HepG2 (cell line): ENCODE measurements around the gene ACSL1. TPM values are rescaled to one million over a fixed set of nuclear protein-coding genes. Genes with fewer than 3 reads are reported as not detected.

ENCODE experiments used
- ATAC-seq: fragments of 200-7000 bp; cut with Tn5 transposase; 3 replicates; pipeline ENCODE4 v1.9.1; 2020; ENCODE audit warnings: mild to moderate bottlenecking, moderate library complexity
- BruUV-seq: library from RNA; stranded (reverse); fragments of 400-500 nt; replicated peaks from 2 replicates; lab custom pipeline; 2021; lab: Mats Ljungman, UMichigan
- CTCF ChIA-PET: fragments of 300-600 bp; formaldehyde crosslinking; extraction: SDS; loops from one replicate; lab custom pipeline; 2021; ENCODE audit warnings: low total read pairs, inconsistent platforms, low intra/inter-chr PET ratio; lab: Yijun Ruan, JAX
- POLR2A ChIA-PET: fragments of 350-600 bp; sonication (Branson Sonifier 250); formaldehyde crosslinking; loops from one replicate; lab custom pipeline; 2020; ENCODE audit warnings: antibody characterized with exemption, inconsistent platforms; lab: Yijun Ruan, JAX
- DNase-seq: peaks from one replicate; pipeline ENCODE4 v3.0.0-alpha.2; 2015; ENCODE audit warnings: low spot score
- FAIRE-seq: peaks from 3 replicates; lab custom pipeline; 2011; peaks lifted over from hg19 to GRCh38; lab: Jason Lieb, UNC
- H2AFZ ChIP-seq: one replicate; pipeline ENCODE4 v1.6.1; 2011; ENCODE audit warnings: low read length, inconsistent platforms
- H3K27ac ChIP-seq: fragments of 300-600 bp; 3 replicates; pipeline ENCODE4 v1.8.0; 2011; ENCODE audit warnings: mixed run types, mild to moderate bottlenecking, mixed read lengths, low read length, inconsistent platforms; ENCODE audit not compliant: insufficient read depth; ENCODE audit errors: extremely low read length
- H3K27me3 ChIP-seq, 2 experiments: fragments of 200-600 bp in 1 of 2; 2 replicates in 1 of 2; 3 replicates in 1 of 2; pipeline versions ENCODE4 v1.6.0 to v1.8.0; 2011; ENCODE audit warnings: low read length in 2 of 2, mild to moderate bottlenecking in 2 of 2, moderate library complexity in 2 of 2, inconsistent platforms in 1 of 2; ENCODE audit not compliant: insufficient read depth in 2 of 2, control insufficient read depth in 1 of 2
- H3K36me3 ChIP-seq, 2 experiments: fragments of 200-600 bp in 1 of 2; replicated peaks in 1 of 2; 2 replicates in 1 of 2; 3 replicates in 1 of 2; pipeline versions ENCODE4 v1.5.1 to v1.8.0; 2011; ENCODE audit warnings: low read length in 2 of 2, inconsistent platforms in 1 of 2; ENCODE audit not compliant: insufficient read depth in 2 of 2, control insufficient read depth in 1 of 2
- H3K4me1 ChIP-seq: 2 replicates; pipeline ENCODE4 v1.5.1; 2012; ENCODE audit warnings: low read length, inconsistent platforms; ENCODE audit not compliant: insufficient read depth
- H3K4me2 ChIP-seq: 2 replicates; pipeline ENCODE4 v1.6.0; 2011; ENCODE audit warnings: low read depth, low read length, inconsistent platforms
- H3K4me3 ChIP-seq, 3 experiments: fragments of 200-600 bp in 1 of 3; sonication (generic), shearing (Covaris generic) in 1 of 3; replicated peaks in 1 of 3; 2 replicates each; pipeline ENCODE4 v1.5.1; 2011 to 2016; ENCODE audit warnings: low read length in 3 of 3, inconsistent platforms in 2 of 3, low read depth in 2 of 3, mild to moderate bottlenecking in 2 of 3, control low read depth in 1 of 3, mixed read lengths in 1 of 3; ENCODE audit not compliant: insufficient read depth in 1 of 3
- H3K79me2 ChIP-seq: one replicate; pipeline ENCODE4 v1.6.1; 2011; ENCODE audit warnings: low read length, inconsistent platforms; ENCODE audit not compliant: insufficient read depth
- H3K9ac ChIP-seq: 2 replicates; pipeline ENCODE4 v1.6.0; 2011; ENCODE audit warnings: mild to moderate bottlenecking, low read depth, low read length, inconsistent platforms; ENCODE audit not compliant: insufficient read depth
- H3K9me3 ChIP-seq: 2 replicates; pipeline ENCODE4 v1.5.1; 2012; ENCODE audit warnings: mild to moderate bottlenecking, low read length
- H4K20me1 ChIP-seq: 2 replicates; pipeline ENCODE4 v1.6.0; 2011; ENCODE audit warnings: inconsistent platforms, mild to moderate bottlenecking, low read length, moderate library complexity; ENCODE audit not compliant: insufficient read depth
- CBX1 ChIP-seq: IDR thresholded peaks from one replicate; pipeline ENCODE4 v1.6.1; 2016; ENCODE audit warnings: antibody characterized with exemption, low read depth
- NR0B2 ChIP-seq: sonication (generic); formaldehyde crosslinking; IDR thresholded peaks from 2 replicates; pipeline ENCODE4 v1.4.0; 2020; ENCODE audit warnings: mild to moderate bottlenecking, missing genetic modification reagents
- NR2F6 ChIP-seq, 2 experiments: IDR thresholded peaks; 2 replicates each; pipeline ENCODE4 v1.6.1; 2016; ENCODE audit warnings: antibody characterized with exemption in 1 of 2, mild to moderate bottlenecking in 1 of 2
- SPEN ChIP-seq: sonication (generic); formaldehyde crosslinking; IDR thresholded peaks from 2 replicates; pipeline ENCODE4 v1.5.1; 2020; ENCODE audit warnings: low read depth, mild to moderate bottlenecking, missing genetic modification reagents
- ZNF569 ChIP-seq: sonication (generic); formaldehyde crosslinking; IDR thresholded peaks from 2 replicates; pipeline ENCODE4 v1.5.0; 2020; ENCODE audit warnings: mild to moderate bottlenecking, missing genetic modification reagents, moderate library complexity, borderline replicate concordance
- WGBS: methylation state at CpG from one replicate; pipeline ENCODE4 v1.1.6; 2017; ENCODE audit warnings: low lambda C conversion rate; 5-methylcytosine and 5-hydroxymethylcytosine counted together
- in situ Hi-C: cut with HindIII; loops from 2 replicates; pipeline ENCODE4 v1.10.0; 2017; ENCODE audit warnings: low pct_unique_long_range_greater_than_20kb; ENCODE audit not compliant: extremely low pct_ligation_motif_present
- intact Hi-C: fragments of 100-400 bp; cut with micrococcal nuclease; formaldehyde crosslinking; loops from one replicate; pipeline ENCODE4 v1.10.0; 2022; ENCODE audit not compliant: unreplicated experiment
- polyA plus RNA-seq, 8 experiments: library from polyadenylated mRNA; depleted of rRNA in 3 of 8; stranded (reverse) in 7 of 8; unstranded in 1 of 8; fragments of >200 nt; fragmentation: Illumina TruSeq in 4 of 8; extraction: Trizol in 4 of 8; gene quantifications; 2 replicates each; pipeline versions ENCODE4 v1.2.1 to v1.2.3, GENCODE V29; 2011 to 2016; ENCODE audit warnings: low read depth in 4 of 8, missing spikeins in 1 of 8, mixed read lengths in 1 of 8; ENCODE audit not compliant: insufficient read depth in 1 of 8
- total RNA-seq, 5 experiments: library from RNA; depleted of rRNA; stranded (reverse); fragments of >200 nt; fragmentation: Illumina TruSeq; extraction: Trizol; gene quantifications; 2 replicates each; pipeline ENCODE4 v1.2.3, GENCODE V29; 2016; ENCODE audit warnings: low read depth in 1 of 5
- TF ChIP-seq, protein P1 (sequence below): sonication (generic); formaldehyde crosslinking; IDR thresholded peaks from 2 replicates; pipeline ENCODE4 v1.4.0; 2020; ENCODE audit warnings: missing genetic modification reagents, borderline replicate concordance
- TF ChIP-seq, protein P2 (sequence below): sonication (generic); formaldehyde crosslinking; IDR thresholded peaks from 2 replicates; pipeline ENCODE4 v1.5.0; 2020; ENCODE audit warnings: mild to moderate bottlenecking, missing genetic modification reagents

The ACSL1 gene
- total and polyA plus RNA-seq, 2 of the 13 experiments (the other 11 are each of a cell fraction or from before 2014, with no cell fraction given), result 10.0 to 29.8 TPM

DNA sequence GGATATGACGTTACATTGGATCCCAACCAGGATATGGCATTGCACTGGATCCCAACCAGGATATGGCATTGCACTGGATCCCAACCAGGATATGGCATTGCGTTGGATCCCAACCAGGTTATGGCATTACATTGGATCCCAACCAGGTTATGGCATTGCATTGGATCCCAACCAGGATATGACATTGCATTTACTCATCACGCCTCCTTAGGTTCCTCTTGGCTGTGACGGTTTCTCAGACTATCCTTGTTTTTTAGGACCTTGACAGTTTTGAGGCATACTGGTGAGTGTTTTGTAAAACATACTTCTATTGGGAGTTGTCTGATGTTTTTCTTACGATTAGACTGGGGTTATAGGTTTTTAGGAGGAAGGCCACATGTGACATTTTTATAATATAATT, 5.4 kb upstream of the ACSL1 start:
- no peak for TF ChIP-seq SPEN (CRISPR knock-in tag)
- TF ChIP-seq NR0B2, result no peak
- TF ChIP-seq, protein P1, sequence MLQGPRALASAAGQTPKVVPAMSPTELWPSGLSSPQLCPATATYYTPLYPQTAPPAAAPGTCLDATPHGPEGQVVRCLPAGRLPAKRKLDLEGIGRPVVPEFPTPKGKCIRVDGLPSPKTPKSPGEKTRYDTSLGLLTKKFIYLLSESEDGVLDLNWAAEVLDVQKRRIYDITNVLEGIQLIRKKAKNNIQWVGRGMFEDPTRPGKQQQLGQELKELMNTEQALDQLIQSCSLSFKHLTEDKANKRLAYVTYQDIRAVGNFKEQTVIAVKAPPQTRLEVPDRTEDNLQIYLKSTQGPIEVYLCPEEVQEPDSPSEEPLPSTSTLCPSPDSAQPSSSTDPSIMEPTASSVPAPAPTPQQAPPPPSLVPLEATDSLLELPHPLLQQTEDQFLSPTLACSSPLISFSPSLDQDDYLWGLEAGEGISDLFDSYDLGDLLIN (CRISPR knock-in tag), result no peak
- no peak for TF ChIP-seq ZNF569 (CRISPR knock-in tag)
- TF ChIP-seq CBX1, result no peak
- TF ChIP-seq, protein P2, sequence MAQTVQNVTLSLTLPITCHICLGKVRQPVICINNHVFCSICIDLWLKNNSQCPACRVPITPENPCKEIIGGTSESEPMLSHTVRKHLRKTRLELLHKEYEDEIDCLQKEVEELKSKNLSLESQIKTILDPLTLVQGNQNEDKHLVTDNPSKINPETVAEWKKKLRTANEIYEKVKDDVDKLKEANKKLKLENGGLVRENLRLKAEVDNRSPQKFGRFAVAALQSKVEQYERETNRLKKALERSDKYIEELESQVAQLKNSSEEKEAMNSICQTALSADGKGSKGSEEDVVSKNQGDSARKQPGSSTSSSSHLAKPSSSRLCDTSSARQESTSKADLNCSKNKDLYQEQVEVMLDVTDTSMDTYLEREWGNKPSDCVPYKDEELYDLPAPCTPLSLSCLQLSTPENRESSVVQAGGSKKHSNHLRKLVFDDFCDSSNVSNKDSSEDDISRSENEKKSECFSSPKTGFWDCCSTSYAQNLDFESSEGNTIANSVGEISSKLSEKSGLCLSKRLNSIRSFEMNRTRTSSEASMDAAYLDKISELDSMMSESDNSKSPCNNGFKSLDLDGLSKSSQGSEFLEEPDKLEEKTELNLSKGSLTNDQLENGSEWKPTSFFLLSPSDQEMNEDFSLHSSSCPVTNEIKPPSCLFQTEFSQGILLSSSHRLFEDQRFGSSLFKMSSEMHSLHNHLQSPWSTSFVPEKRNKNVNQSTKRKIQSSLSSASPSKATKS (CRISPR knock-in tag), result no peak
- no peak for TF ChIP-seq NR2F6 (IDR thresholded peaks at IDR 0.05)
- TF ChIP-seq NR2F6 (CRISPR knock-in tag; IDR thresholded peaks at IDR 0.05), result no peak
- Histone ChIP-seq H3K4me2 (no peak overlapping the region), H3K36me3 (no peaks in the 10 kb centered on the region), H3K27ac (no peak overlapping the region), H2AFZ (no peak overlapping the region), H3K27me3 (peaks cover 2 to 3% of the 10 kb centered on the region in 2 experiments; a peak in 2 of 5 replicates), H3K79me2 (no peaks in the 10 kb centered on the region), H3K9me3 (no peaks in the 10 kb centered on the region), H3K9ac (no peak overlapping the region), H3K4me1 (peaks cover 17% of the 10 kb centered on the region), H4K20me1 (no peaks in the 10 kb centered on the region), H3K4me3 (no peak overlapping the region)
- WGBS, result 76% methylated on average over 5 of the region's 5 CpGs
- no peak for DNase-seq
- ATAC-seq, result no peak
- no peak for FAIRE-seq
- ChIA-PET POLR2A (no interaction called here), CTCF (no interaction called here)
- no TSS peak for BruUV-seq
- in situ Hi-C loops, result no loop called here
- intact Hi-C loops, result no loop called here
